ELF-1 (cell line): ENCODE results near the gene SEC22B.
A peak's percentile ranks its signal among the peaks of the same experiment; 100 is the strongest.
"Not testable (repeated sequence)": the region's sequence is repeated elsewhere in the genome, so short reads cannot be mapped to it uniquely, and the experiment has no call there.

ENCODE experiments used
- DNase-seq: peaks from one replicate; pipeline ENCODE4 v3.0.0-alpha.2; 2016; ENCODE audit warnings: low read depth, low spot score

SEC22B gene

GRCh38 chr1:120176092-120176855 lies at the start of gene SEC22B:
TSS of gene SEC22B (minus strand) at chr1:120176520. CDS start at chr1:120176381, 139 bp downstream.
- peak; percentile 96 for DNase-seq

GRCh38 chr1:120217933-120218332 lies 41.6 kb upstream of the SEC22B start:
- not testable (repeated sequence) for DNase-seq

GRCh38 chr1:120217175-120217929 lies 41.0 kb upstream of the SEC22B start:
- not testable (repeated sequence) for DNase-seq

- not testable (repeated sequence) for DNase-seq
Measured at GRCh38 chr1:120213606-120214005, 37.3 kb upstream of the SEC22B start.

GRCh38 chr1:120210754-120211153 lies 34.4 kb upstream of the SEC22B start:
- DNase-seq: not testable (repeated sequence)

- DNase-seq: peak; percentile 11
Measured at GRCh38 chr1:120196863-120197775, 20.8 kb upstream of the SEC22B start.

- not testable (repeated sequence) for DNase-seq
Measured at GRCh38 chr1:120188626-120189025, 12.3 kb upstream of the SEC22B start.

- not testable (repeated sequence) for DNase-seq
Measured at GRCh38 chr1:120182176-120182707, 5.9 kb upstream of the SEC22B start.

- DNase-seq: peak; percentile 66
Measured at GRCh38 chr1:120179811-120180690, 3.7 kb upstream of the SEC22B start.

GRCh38 chr1:120178799-120179756 lies 2.8 kb upstream of the SEC22B start:
- DNase-seq: peak; percentile 4

GRCh38 chr1:120178058-120178457 lies 1.7 kb upstream of the SEC22B start:
- DNase-seq: not testable (repeated sequence)

GRCh38 chr1:120175688-120176087 lies 632 bp downstream of the SEC22B start:
- not testable (repeated sequence) for DNase-seq

- not testable (repeated sequence) for DNase-seq
Measured at GRCh38 chr1:120164761-120165160, 11.6 kb downstream of the SEC22B start.

GRCh38 chr1:120162015-120162414 lies 14.3 kb downstream of the SEC22B start:
- not testable (repeated sequence) for DNase-seq

- DNase-seq: not testable (repeated sequence)
Measured at GRCh38 chr1:120158495-120158894, 17.8 kb downstream of the SEC22B start.

GRCh38 chr1:120158086-120158485 lies 18.2 kb downstream of the SEC22B start:
- not testable (repeated sequence) for DNase-seq

GRCh38 chr1:120150138-120150822 lies 26.0 kb downstream of the SEC22B start:
- DNase-seq: not testable (repeated sequence)

GRCh38 chr1:120149420-120150059 lies 26.8 kb downstream of the SEC22B start:
- not testable (repeated sequence) for DNase-seq
